GM20000 (cell line): ENCODE results near the gene OBSCN.
"Not testable (repeated sequence)": the region's sequence is repeated elsewhere in the genome, so short reads cannot be mapped to it uniquely, and the experiment has no call there.

Source experiments
- DNase-seq: peaks from one replicate; pipeline ENCODE4 v3.0.0; 2012; ENCODE audit warnings: low spot score
- TF ChIP-seq, protein P1 (sequence below): IDR thresholded peaks from 2 replicates; pipeline ENCODE4 v1.5.1; 2012; ENCODE audit warnings: mild to moderate bottlenecking, control low read depth; ENCODE audit errors: extremely low read depth, missing control alignments

OBSCN gene

DNA sequence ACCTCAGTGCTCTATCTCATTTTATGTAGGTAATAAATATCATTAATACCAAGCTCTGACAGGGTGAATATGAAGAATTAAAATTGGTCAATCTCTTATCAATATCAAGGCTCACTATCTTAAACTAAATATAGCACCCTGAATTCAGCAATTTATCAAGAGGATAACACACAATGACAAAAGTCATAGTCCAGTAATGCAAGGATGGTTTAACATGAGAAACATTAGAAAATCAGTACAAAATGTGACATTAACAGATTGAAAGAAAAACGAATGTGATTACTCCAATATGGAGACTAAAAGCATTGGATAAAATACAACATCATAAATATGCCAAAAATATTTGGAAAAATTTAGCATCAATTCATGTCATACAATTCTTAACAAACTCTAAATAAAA is 53.9 kb downstream of the OBSCN start:
- TF ChIP-seq, protein P1, sequence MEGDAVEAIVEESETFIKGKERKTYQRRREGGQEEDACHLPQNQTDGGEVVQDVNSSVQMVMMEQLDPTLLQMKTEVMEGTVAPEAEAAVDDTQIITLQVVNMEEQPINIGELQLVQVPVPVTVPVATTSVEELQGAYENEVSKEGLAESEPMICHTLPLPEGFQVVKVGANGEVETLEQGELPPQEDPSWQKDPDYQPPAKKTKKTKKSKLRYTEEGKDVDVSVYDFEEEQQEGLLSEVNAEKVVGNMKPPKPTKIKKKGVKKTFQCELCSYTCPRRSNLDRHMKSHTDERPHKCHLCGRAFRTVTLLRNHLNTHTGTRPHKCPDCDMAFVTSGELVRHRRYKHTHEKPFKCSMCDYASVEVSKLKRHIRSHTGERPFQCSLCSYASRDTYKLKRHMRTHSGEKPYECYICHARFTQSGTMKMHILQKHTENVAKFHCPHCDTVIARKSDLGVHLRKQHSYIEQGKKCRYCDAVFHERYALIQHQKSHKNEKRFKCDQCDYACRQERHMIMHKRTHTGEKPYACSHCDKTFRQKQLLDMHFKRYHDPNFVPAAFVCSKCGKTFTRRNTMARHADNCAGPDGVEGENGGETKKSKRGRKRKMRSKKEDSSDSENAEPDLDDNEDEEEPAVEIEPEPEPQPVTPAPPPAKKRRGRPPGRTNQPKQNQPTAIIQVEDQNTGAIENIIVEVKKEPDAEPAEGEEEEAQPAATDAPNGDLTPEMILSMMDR: no peak
- no peak for DNase-seq

GRCh38 chr1:228262475-228262874 is 54.6 kb downstream of the OBSCN start:
- TF ChIP-seq, protein P1: no peak
- no peak for DNase-seq

DNA sequence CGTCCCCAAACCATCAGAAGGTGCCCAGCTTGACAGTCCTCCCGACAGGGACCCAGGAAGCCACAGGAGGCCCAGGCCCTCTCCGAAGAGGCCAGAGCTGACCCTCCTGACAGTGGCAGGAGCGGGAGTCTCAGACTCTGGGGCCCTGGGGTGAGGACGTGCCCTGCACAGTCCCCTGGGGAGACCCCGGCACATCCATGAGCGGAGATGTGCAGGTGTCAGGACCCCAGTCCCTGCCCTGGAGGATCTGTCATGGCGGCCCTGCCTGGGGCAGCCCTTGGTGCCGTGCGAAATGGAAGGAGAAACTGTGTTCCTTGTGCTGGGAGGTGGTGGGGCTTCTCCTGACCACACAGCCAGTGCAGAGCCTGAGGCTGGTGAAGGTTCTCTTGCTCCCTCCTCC is 55.8 kb downstream of the OBSCN start:
- no peak for DNase-seq
- TF ChIP-seq, protein P1: no peak

DNA sequence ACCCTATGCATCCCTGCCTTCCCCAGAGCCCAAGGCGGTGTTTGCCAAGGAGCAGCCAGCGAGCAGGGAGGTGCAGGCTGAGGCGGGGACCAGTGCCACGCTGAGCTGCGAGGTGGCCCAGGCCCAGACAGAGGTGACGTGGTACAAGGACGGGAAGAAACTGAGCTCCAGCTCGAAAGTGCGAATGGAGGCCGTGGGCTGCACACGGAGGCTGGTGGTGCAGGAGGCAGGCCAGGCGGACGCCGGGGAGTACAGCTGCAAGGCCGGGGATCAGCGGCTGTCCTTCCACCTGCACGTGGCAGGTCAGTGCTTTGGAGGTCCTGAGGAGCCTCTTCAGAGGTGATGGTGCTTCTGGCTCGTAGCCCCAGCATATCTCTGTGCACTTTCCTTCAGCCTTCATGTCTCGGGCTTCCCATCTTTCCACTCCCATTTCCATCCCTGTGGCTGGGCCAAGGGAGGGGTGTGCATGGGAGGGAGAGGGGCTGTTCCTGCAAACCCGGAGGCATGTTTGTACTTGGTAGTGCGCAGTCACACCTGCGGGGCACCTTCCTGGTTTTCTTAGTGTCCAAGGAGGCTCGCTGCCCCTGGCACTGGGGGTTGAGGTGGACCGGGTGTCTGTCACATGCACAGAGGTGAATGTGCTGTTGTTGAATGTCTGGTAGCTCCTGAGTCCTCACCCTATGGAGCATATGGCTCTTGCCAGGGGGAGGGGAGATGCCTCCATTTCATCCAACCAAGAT is 56.4 kb downstream of the OBSCN start:
- TF ChIP-seq, protein P1: no peak
- no peak for DNase-seq

GRCh38 chr1:228265167-228265566 is 57.3 kb downstream of the OBSCN start:
- TF ChIP-seq, protein P1: no peak
- DNase-seq: no peak

DNA sequence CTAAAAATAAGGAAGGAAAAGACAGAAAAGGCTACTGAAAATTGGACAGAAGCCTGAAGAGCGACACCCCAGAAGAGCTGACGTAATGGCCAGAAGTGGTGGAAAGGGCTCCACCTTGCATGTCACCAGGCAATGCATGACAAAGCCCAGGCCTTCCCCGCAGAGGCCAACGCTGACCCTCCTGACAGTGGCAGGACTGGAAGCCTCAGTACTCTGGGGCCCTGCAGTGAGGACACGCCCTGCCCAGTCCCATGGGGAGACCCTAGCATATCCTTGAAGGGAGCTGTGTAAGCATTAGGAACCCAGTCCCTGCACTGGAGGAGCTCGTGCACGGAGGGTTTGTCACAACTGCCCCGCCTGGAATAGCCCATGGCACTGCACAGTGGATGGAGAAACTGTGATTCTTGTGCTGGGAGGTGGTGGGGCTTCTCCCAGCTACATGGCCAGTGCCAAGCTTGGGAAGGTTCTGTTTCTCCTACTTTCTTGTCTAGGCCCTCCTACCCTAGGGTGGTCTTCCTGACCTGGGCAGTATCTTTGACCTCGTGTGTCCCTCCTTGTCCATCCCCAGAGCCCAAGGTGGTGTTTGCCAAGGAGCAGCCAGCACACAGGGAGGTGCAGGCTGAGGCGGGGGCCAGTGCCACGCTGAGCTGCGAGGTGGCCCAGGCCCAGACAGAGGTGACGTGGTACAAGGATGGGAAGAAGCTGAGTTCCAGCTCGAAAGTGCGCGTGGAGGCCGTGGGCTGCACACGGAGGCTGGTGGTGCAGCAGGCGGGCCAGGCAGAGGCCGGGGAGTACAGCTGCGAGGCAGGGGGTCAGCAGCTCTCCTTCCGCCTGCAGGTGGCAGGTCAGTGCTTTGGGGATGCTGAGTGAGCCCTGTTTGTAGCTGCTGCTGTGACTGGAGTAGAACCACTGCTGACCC is 60.4 kb downstream of the OBSCN start:
- no peak for DNase-seq
- TF ChIP-seq, protein P1: no peak

- TF ChIP-seq, protein P1: no peak
- no peak for DNase-seq
These were observed 61.0 kb downstream of the OBSCN start for GRCh38 chr1:228268881-228269265.

DNA sequence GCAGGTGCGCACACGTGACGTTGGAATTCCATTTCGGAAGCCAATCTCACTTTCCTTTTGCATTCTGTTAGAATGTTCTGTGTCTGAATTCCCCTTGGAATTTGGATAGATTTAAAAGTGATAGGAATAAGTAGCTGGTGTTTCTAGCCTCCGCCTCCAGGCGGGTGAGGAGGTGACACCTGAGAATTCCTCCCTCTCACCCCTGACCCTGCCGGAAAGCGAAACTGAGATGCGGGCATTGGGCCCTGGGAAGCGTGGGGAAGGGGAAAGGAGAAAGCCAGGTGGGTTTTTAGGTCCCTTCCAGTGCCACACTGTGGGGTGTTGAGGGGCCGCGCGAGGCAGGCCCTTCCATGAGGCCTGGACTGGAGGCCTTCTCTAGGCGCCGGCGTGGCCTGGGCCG is 61.6 kb downstream of the OBSCN start:
- DNase-seq: not testable (repeated sequence)
